Esophagus (tissue), 2 donors: ENCODE measurements around the gene LRBA. TPM values are rescaled to one million over a fixed set of nuclear protein-coding genes. Genes with fewer than 3 reads are reported as not detected.

Source experiments
- H3K27ac ChIP-seq, 2 donors: one replicate each; pipeline ENCODE4 v1.5.1; 2013; ENCODE audit warnings: low read depth in 2 of 2, mild to moderate bottlenecking in 2 of 2, inconsistent platforms in 1 of 2, low read length in 1 of 2, moderate library complexity in 1 of 2
- H3K27me3 ChIP-seq, 2 donors: one replicate each; pipeline ENCODE4 v1.6.1; 2013; ENCODE audit warnings: low read length in 2 of 2, control low read depth in 1 of 2, mild to moderate bottlenecking in 1 of 2; ENCODE audit not compliant: insufficient read depth in 2 of 2, control insufficient read depth in 1 of 2
- H3K36me3 ChIP-seq, 2 donors: one replicate each; pipeline ENCODE4 v1.6.1; 2013; ENCODE audit warnings: low read length in 1 of 2; ENCODE audit not compliant: control insufficient read depth in 2 of 2, insufficient read depth in 2 of 2
- H3K4me1 ChIP-seq, 2 donors: one replicate each; pipeline ENCODE4 v1.6.1; 2013; ENCODE audit warnings: low read length in 1 of 2; ENCODE audit not compliant: control insufficient read depth in 2 of 2, insufficient read depth in 2 of 2
- H3K4me3 ChIP-seq, 2 donors: one replicate each; pipeline ENCODE4 v1.5.1; 2013; ENCODE audit warnings: low read length in 2 of 2, mild to moderate bottlenecking in 2 of 2, low read depth in 1 of 2, moderate library complexity in 1 of 2
- H3K9me3 ChIP-seq, 2 donors: one replicate each; pipeline ENCODE4 v1.6.1; 2013; ENCODE audit warnings: mild to moderate bottlenecking in 2 of 2, low read depth in 1 of 2, low read length in 1 of 2, moderate library complexity in 1 of 2; ENCODE audit not compliant: control insufficient read depth in 2 of 2, insufficient read depth in 1 of 2
- WGBS, 2 donors: extraction: QIAGEN DNeasy Blood & Tissue Kit; methylation state at CpG; one replicate each; pipeline ENCODE4 v1.1.7; 2013; 5-methylcytosine and 5-hydroxymethylcytosine counted together
- polyA plus RNA-seq, 2 donors: library from polyadenylated mRNA; stranded (reverse); fragments of 200-250 nt; gene quantifications; one replicate each; pipeline ENCODE4 v1.2.3, GENCODE V29; 2013
- donor health status: healthy with polysubstance abuse.
- donor health status: Bipolar disorder and iron deficiency.

Gene LRBA
- polyA plus RNA-seq, 2 donors, result 13.1 to 24.7 TPM

DNA sequence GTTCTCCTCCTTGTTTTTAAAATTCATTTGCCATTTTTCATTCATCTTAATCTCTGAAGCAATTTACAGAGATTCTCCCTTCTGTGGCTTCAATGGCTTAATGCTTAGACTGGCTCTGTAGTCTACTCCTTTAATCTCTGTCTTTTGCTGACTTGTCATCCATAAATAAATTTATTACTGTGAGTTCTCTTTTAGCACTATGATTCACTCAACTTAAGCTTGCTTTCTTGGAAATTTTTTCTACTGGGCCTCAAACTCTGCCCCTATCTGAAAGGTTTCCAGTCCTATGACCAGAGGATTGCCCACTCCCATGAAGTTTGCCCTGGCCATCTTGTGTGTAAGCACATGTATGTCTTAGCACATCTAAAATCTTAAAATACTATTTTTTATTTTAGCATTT lies 685.7 kb downstream of the LRBA start:
- H3K27ac ChIP-seq, result no peak overlapping the region

GRCh38 chr4:150328496-150328895 lies 686.6 kb downstream of the LRBA start:
- no peaks in the 10 kb centered on the region for H3K9me3 ChIP-seq
- H3K36me3 ChIP-seq, result no peaks in the 10 kb centered on the region
- H3K4me1 ChIP-seq, result no peaks in the 10 kb centered on the region
- 93 to 97% methylated on average over 2 of the region's 2 CpGs for WGBS, 2 donors
- H3K27ac ChIP-seq, result no peak overlapping the region
- no peaks in the 10 kb centered on the region for H3K27me3 ChIP-seq
- no peak overlapping the region for H3K4me3 ChIP-seq

More for the DNA sequence above, 685.7 kb downstream of the LRBA start:
- no peaks in the 10 kb centered on the region for H3K27me3 ChIP-seq
- H3K36me3 ChIP-seq, result no peaks in the 10 kb centered on the region
- no peaks in the 10 kb centered on the region for H3K4me1 ChIP-seq
- H3K9me3 ChIP-seq, result no peaks in the 10 kb centered on the region
- no peak overlapping the region for H3K4me3 ChIP-seq

DNA sequence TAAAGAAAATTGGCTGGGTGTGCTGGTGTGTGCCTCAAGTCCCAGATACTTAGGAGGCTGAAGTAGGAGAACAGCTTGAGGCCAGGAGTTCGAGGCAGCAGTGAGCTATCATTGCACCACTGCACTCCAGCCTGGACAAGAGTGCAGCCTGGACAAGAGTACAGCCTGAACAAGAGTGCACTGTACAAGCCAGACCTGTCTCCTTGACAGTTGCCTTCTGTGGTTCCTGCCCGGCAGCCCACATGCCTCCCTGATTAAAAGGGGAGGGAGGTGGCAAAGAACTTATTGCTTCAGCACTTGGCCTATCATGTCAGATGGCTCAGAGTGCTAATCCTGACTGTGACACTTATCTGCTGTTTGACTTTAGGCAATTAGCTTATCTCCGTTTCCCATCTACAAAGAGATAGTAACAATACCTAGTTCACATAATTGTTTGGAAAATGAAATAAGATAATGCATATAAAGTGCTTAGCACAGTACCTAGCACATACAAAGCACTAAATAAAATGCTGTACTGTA lies 687.8 kb downstream of the LRBA start:
- Histone ChIP-seq H3K4me1 (no peaks in the 10 kb centered on the region), H3K36me3 (no peaks in the 10 kb centered on the region), H3K4me3 (no peak overlapping the region), H3K9me3 (no peaks in the 10 kb centered on the region), H3K27ac (no peak overlapping the region), H3K27me3 (no peaks in the 10 kb centered on the region)
- WGBS, 2 donors, result 82 to 93% methylated on average over 3 of the region's 3 CpGs

DNA sequence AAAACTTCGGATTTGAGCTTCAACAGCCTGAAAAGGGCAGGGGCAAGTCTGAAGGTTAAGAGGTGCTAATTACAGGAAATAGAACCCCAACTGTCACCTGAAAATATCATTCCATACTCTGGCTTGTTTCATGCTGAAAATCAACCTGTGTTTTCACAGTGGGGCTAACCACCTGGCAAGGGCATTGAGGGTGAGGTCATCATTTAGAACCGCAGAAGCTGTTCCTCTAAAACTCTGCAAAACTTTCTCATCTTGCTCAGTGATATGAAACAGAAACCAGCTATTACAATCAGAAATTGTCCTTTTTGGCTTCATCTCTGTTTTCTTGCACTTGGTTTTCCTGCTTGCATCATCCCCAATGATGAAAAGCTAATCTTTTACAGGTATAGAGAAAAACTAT lies 689.2 kb downstream of the LRBA start:
- WGBS, 2 donors, result 86% methylated on average over 2 of the region's 2 CpGs
- no peak overlapping the region for H3K27ac ChIP-seq
- H3K9me3 ChIP-seq, result no peaks in the 10 kb centered on the region

GRCh38 chr4:150323406-150324325 lies 691.4 kb downstream of the LRBA start:
- 80 to 82% methylated on average over 7 of the region's 7 CpGs for WGBS, 2 donors
- Histone ChIP-seq H3K9me3 (no peaks in the 10 kb centered on the region), H3K4me1 (no peaks in the 10 kb centered on the region), H3K36me3 (no peaks in the 10 kb centered on the region), H3K27ac (no peak overlapping the region), H3K27me3 (no peaks in the 10 kb centered on the region), H3K4me3 (no peak overlapping the region)

More for the DNA sequence above, 689.2 kb downstream of the LRBA start:
- H3K4me1 ChIP-seq, result no peaks in the 10 kb centered on the region
- H3K4me3 ChIP-seq, result no peak overlapping the region
- no peaks in the 10 kb centered on the region for H3K36me3 ChIP-seq
- no peaks in the 10 kb centered on the region for H3K27me3 ChIP-seq

GRCh38 chr4:150322646-150323045 lies 692.4 kb downstream of the LRBA start:
- H3K4me3 ChIP-seq, result no peak overlapping the region
- no peaks in the 10 kb centered on the region for H3K27me3 ChIP-seq
- no peaks in the 10 kb centered on the region for H3K4me1 ChIP-seq
- WGBS, 2 donors, result 96 to 98% methylated on average over 4 of the region's 4 CpGs
- no peaks in the 10 kb centered on the region for H3K36me3 ChIP-seq
- H3K27ac ChIP-seq, result no peak overlapping the region
- H3K9me3 ChIP-seq, result no peaks in the 10 kb centered on the region

- no peaks in the 10 kb centered on the region for H3K4me1 ChIP-seq
- 70 to 82% methylated on average over 3 of the region's 3 CpGs for WGBS, 2 donors
- no peaks in the 10 kb centered on the region for H3K9me3 ChIP-seq
- no peaks in the 10 kb centered on the region for H3K27me3 ChIP-seq
- H3K27ac ChIP-seq, result no peak overlapping the region
- H3K36me3 ChIP-seq, result no peaks in the 10 kb centered on the region
- no peak overlapping the region for H3K4me3 ChIP-seq
Measured at GRCh38 chr4:150321113-150321512, 694.0 kb downstream of the LRBA start.

- WGBS, 2 donors, result 83 to 86% methylated on average over 4 of the region's 4 CpGs
- Histone ChIP-seq H3K9me3 (no peaks in the 10 kb centered on the region), H3K36me3 (peaks cover 0 to 2% of the 10 kb centered on the region in 2 donors), H3K4me1 (no peaks in the 10 kb centered on the region), H3K27ac (no peak overlapping the region), H3K27me3 (no peaks in the 10 kb centered on the region), H3K4me3 (no peak overlapping the region)
Measured at GRCh38 chr4:150318971-150319370, 696.1 kb downstream of the LRBA start.

DNA sequence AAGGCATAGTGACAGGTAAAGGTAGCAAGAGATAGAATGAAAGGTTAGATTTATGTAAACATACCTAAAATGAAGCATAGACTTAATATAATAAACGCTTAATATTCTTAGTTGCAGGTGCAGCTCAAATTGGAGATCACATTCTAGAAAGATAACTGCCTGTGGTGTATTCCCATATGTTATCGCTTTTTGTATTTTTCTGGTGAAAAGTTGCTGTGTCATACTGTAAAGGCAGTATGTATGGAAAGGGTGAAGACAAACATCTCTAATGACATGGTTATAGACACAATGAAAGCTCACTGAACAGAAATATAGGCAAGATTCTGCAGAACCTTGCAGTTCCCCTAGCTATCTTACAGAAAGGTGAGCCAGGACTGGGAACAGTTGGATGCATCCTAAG lies 696.6 kb downstream of the LRBA start:
- no peaks in the 10 kb centered on the region for H3K9me3 ChIP-seq
- no peak overlapping the region for H3K27ac ChIP-seq
- H3K27me3 ChIP-seq, result no peaks in the 10 kb centered on the region
- H3K4me1 ChIP-seq, result no peaks in the 10 kb centered on the region
- WGBS, 2 donors, result 49 to 50% methylated on average over 2 of the region's 2 CpGs
- no peak overlapping the region for H3K4me3 ChIP-seq
- H3K36me3 ChIP-seq, result peaks cover 0 to 2% of the 10 kb centered on the region in 2 donors
